Testis (tissue), 2 donors: ENCODE data around the gene CLDN14.

Experiments used
- POLR2A ChIP-seq: fragments of 450-650 bp; IDR thresholded peaks from one replicate; pipeline ENCODE4 v1.6.1; 2017; ENCODE audit warnings: antibody characterized with exemption, mild to moderate bottlenecking, moderate library complexity
- TF ChIP-seq, protein P1 (sequence below), 3 experiments: fragments of 450-650 bp in 2 of 3; fragments of 200-600 bp in 1 of 3; sonication (generic) in 1 of 3; IDR thresholded peaks; one replicate each; pipeline ENCODE4 v1.5.1; 2016 to 2019; ENCODE audit warnings: antibody characterized with exemption in 3 of 3, mild to moderate bottlenecking in 2 of 3, moderate library complexity in 1 of 3

DNA sequence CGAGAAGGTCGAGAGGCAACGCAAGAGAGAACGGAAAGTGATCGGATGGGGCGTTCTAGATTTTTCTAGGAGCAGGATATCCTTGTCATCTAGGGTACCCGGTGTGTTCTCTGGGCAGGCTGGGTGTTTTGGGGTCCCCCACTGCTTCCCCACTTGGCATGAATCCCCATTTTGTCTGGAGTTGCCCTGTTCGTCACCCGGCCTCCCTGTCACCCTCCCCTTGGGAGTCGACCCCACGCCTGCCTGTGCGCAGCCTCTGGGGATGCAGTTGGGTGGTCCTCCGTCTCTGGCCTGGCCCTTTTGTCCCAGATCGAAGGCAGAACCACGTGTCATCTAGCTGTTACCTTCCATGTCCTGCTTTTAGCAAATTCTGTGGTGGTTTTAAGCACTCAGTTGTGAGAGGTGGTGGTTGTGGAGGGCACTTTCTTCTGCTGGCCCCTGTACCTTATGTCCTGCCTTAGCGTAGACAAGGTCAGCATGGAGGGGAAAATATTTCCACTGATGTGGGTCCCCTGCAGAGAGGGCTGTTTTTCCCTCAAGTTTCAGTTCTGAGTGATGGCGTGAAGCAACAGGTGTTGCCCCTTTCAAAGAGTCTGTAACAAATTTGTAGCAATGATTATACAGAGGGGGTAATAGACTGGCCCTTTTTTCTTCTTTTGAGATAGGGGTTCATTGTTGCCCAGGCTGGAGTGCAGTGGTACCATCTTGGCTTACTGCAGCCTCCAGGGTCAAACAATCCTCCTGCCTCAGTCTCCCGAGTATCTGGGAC, 59.2 kb downstream of the CLDN14 start:
- TF ChIP-seq, protein P1, sequence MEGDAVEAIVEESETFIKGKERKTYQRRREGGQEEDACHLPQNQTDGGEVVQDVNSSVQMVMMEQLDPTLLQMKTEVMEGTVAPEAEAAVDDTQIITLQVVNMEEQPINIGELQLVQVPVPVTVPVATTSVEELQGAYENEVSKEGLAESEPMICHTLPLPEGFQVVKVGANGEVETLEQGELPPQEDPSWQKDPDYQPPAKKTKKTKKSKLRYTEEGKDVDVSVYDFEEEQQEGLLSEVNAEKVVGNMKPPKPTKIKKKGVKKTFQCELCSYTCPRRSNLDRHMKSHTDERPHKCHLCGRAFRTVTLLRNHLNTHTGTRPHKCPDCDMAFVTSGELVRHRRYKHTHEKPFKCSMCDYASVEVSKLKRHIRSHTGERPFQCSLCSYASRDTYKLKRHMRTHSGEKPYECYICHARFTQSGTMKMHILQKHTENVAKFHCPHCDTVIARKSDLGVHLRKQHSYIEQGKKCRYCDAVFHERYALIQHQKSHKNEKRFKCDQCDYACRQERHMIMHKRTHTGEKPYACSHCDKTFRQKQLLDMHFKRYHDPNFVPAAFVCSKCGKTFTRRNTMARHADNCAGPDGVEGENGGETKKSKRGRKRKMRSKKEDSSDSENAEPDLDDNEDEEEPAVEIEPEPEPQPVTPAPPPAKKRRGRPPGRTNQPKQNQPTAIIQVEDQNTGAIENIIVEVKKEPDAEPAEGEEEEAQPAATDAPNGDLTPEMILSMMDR (IDR thresholded peaks at IDR 0.05) = no peak
- TF ChIP-seq POLR2A = no peak
